Thyroid gland (tissue), 4 donors: Measurements from ENCODE around the gene PGM2. TPM values are rescaled to one million over a fixed set of nuclear protein-coding genes. Genes with fewer than 3 reads are reported as not detected.
A peak's percentile ranks its signal among the peaks of the same experiment; 100 is the strongest.

Source experiments
- DNase-seq, 2 donors: peaks; one replicate each; pipeline ENCODE4 v3.0.0-alpha.2; 2019
- H3K27ac ChIP-seq, 3 donors: fragments of 200-600 bp; sonication (generic); 1 replicate in 2 of 3; 2 replicates in 1 of 3; pipeline ENCODE4 v1.5.1; 2016 to 2019; ENCODE audit warnings: mild to moderate bottlenecking in 1 of 3, moderate library complexity in 1 of 3
- H3K27me3 ChIP-seq: fragments of 200-600 bp; sonication (generic); one replicate; pipeline ENCODE4 v1.5.1; 2019
- H3K36me3 ChIP-seq, 2 donors: fragments of 200-600 bp; sonication (generic); one replicate each; pipeline ENCODE4 v1.5.1; 2016 to 2019
- H3K4me1 ChIP-seq, 2 donors: fragments of 200-600 bp; sonication (generic); one replicate each; pipeline ENCODE4 v1.5.1; 2017 to 2019
- H3K4me3 ChIP-seq, 3 donors: fragments of 200-600 bp; sonication (generic); replicated peaks in 1 of 3; 1 replicate in 2 of 3; 2 replicates in 1 of 3; pipeline ENCODE4 v1.5.1; 2016; ENCODE audit warnings: mild to moderate bottlenecking in 1 of 3
- H3K9me3 ChIP-seq: fragments of 200-600 bp; sonication (generic); one replicate; pipeline ENCODE4 v1.5.1; 2017
- POLR2A ChIP-seq, 2 donors: fragments of 450-650 bp; IDR thresholded peaks; one replicate each; pipeline ENCODE4 v1.6.1; 2017; ENCODE audit warnings: antibody characterized with exemption in 2 of 2, mild to moderate bottlenecking in 2 of 2, moderate library complexity in 1 of 2
- WGBS, 2 donors: methylation state at CpG; one replicate each; pipeline ENCODE4 v1.1.5; 2017; 5-methylcytosine and 5-hydroxymethylcytosine counted together
- intact Hi-C: fragments of 100-400 bp; cut with DNase I; formaldehyde crosslinking; loops from one replicate; pipeline ENCODE4 v1.15.1; 2023
- total RNA-seq, 4 donors: library from RNA; depleted of rRNA; stranded (reverse); fragments of >200 nt; gene quantifications; one replicate each; pipeline ENCODE4 v1.2.3, GENCODE V29; 2016
- TF ChIP-seq, protein P1 (sequence below), 6 experiments: fragments of 200-600 bp in 3 of 6; fragments of 450-650 bp in 3 of 6; sonication (generic) in 3 of 6; IDR thresholded peaks; one replicate each; pipeline ENCODE4 v1.5.1; 2016 to 2019; ENCODE audit warnings: antibody characterized with exemption in 6 of 6, mild to moderate bottlenecking in 2 of 6, inconsistent platforms in 1 of 6, moderate library complexity in 1 of 6

PGM2 gene
- total RNA-seq, 4 donors from 2014 or later, result 25.1 to 30.4 (median 25.5) TPM

DNA sequence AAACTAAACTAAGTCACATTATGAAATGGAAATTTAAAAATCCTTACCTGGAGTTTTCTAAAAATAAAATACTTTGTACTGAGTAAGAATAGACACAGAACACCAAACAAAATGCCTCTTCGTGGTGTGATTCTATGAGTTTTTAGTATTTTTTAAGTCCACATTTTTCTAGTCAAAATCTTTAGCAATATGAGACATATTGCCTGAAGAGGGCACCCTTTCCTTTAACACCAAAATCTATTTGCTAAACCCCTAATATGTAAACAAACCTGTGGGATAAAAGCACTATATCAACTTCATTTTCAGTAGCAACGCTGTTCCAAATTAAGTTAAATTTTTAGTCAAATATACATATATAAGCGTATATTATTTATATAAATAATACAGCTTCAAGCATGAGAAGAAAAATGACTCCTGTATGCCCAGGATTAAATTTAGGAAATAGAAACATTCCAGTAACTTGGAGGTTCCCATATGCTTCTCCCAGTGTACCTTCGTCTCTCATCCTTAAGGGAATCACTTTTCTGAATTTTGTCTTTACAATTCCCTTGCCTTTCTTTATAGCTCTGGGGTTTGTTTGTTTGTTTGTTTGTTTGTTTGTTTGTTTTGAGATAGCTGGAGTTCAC is 23.0 kb upstream of the PGM2 start:
- Histone ChIP-seq H3K4me3 (no peak overlapping the region), H3K27me3 (no peaks in the 10 kb centered on the region), H3K27ac (no peak overlapping the region), H3K36me3 (no peaks in the 10 kb centered on the region), H3K4me1 (no peaks in the 10 kb centered on the region), H3K9me3 (no peaks in the 10 kb centered on the region)
- WGBS, 2 donors, result 32 to 33% methylated on average over 4 of the region's 4 CpGs
- DNase-seq, result no peak
- TF ChIP-seq, protein P1, sequence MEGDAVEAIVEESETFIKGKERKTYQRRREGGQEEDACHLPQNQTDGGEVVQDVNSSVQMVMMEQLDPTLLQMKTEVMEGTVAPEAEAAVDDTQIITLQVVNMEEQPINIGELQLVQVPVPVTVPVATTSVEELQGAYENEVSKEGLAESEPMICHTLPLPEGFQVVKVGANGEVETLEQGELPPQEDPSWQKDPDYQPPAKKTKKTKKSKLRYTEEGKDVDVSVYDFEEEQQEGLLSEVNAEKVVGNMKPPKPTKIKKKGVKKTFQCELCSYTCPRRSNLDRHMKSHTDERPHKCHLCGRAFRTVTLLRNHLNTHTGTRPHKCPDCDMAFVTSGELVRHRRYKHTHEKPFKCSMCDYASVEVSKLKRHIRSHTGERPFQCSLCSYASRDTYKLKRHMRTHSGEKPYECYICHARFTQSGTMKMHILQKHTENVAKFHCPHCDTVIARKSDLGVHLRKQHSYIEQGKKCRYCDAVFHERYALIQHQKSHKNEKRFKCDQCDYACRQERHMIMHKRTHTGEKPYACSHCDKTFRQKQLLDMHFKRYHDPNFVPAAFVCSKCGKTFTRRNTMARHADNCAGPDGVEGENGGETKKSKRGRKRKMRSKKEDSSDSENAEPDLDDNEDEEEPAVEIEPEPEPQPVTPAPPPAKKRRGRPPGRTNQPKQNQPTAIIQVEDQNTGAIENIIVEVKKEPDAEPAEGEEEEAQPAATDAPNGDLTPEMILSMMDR (IDR thresholded peaks at IDR 0.05), result peak; percentile 9 to 71 (median 50)
- TF ChIP-seq POLR2A (IDR thresholded peaks at IDR 0.05), result no peak
- intact Hi-C loops, result loop anchor here (5.0 to 10.0 kb wide), 2 partner anchors 91 to 234 kb away; partner anchors contain the start of gene TBC1D1

DNA sequence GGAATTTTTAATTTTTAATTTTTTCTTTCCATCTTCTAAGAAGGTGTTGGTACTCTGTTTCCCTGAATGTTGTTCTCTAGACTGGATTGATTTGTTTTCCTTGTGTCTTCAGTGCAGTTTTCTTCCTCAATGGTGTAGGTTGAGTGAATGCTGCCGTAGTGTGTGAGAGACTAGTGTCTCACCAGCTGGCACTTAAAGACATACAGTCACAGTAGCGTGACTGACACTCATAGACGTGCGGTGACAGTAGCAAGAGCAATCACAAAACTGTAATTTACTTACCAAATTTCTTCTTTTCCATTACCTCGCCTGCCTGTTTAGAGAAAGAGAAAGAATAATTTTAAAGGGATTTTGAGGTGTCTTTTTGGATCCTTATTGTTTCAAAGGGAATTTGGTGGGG is 21.4 kb upstream of the PGM2 start:
- Histone ChIP-seq H3K27ac (no peak overlapping the region), H3K27me3 (no peaks in the 10 kb centered on the region), H3K4me1 (no peaks in the 10 kb centered on the region), H3K36me3 (no peaks in the 10 kb centered on the region), H3K9me3 (no peaks in the 10 kb centered on the region), H3K4me3 (no peak overlapping the region)
- intact Hi-C loops, result loop anchor here (10.0 kb wide), 1 partner anchor 90 kb away; the partner anchor contains the start of gene TBC1D1
- whole genome bisulfite sequencing, 2 donors, result 78 to 80% methylated on average over 5 of the region's 5 CpGs
- DNase-seq, result no peak
- no peak for TF ChIP-seq POLR2A (IDR thresholded peaks at IDR 0.05)
- TF ChIP-seq, protein P1 (IDR thresholded peaks at IDR 0.05), result no peak

DNA sequence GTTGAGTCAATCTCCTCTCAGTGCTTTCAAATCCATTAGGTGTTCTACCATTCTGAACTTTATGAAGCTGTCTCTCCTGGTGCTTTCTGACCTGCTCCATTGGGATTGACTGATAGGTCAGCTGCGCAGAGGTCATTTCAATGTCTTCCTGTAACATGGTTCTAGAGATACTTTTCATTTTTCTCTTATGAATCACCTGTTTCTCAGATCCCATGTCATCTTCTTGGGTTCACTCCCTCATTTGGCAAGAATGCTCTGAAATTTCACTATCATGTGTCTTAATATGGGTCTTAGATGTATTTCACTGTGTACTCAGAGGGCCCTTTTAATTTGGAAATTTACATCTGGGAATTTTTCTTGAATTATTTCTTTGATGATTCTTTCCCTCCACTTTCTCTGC is 13.8 kb upstream of the PGM2 start:
- no peaks in the 10 kb centered on the region for H3K36me3 ChIP-seq
- no peaks in the 10 kb centered on the region for H3K27me3 ChIP-seq
- TF ChIP-seq POLR2A (IDR thresholded peaks at IDR 0.05), result no peak
- TF ChIP-seq, protein P1 (IDR thresholded peaks at IDR 0.05), result no peak
- WGBS, 2 donors, result 98 to 100% methylated on average over 1 of the region's 1 CpG
- H3K4me3 ChIP-seq, result no peak overlapping the region
- H3K9me3 ChIP-seq, result no peaks in the 10 kb centered on the region
- intact Hi-C loops, result loop anchor here (5.0 kb wide), 1 partner anchor 220 kb away; no protein-coding TSS in a partner anchor
- no peaks in the 10 kb centered on the region for H3K4me1 ChIP-seq
- no peak overlapping the region for H3K27ac ChIP-seq
- DNase-seq, result no peak

DNA sequence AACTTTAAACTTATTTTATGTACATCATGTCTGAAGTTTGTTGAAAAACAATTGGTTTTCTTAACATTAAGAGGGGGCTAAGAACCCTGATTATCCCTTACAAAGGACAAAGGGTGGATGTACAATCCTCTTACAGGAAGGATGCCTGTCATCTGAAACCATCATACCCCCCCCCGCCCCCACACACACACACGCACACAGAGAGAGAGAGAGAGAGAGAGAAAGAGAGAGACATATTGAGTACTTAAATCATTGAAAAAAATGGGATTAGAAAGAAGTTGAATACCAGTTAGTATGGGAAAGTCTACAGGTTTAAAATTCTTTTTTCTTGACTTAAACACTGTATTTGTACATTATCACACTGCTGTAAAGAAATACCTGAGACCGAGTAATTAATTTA is 10.9 kb upstream of the PGM2 start:
- 58 to 65% methylated on average over 3 of the region's 3 CpGs for WGBS, 2 donors
- Histone ChIP-seq H3K27me3 (no peaks in the 10 kb centered on the region), H3K36me3 (no peaks in the 10 kb centered on the region), H3K4me3 (no peak overlapping the region), H3K4me1 (no peaks in the 10 kb centered on the region), H3K27ac (no peak overlapping the region), H3K9me3 (no peaks in the 10 kb centered on the region)
- no peak for DNase-seq
- intact Hi-C loops, result no loop called here
- TF ChIP-seq POLR2A (IDR thresholded peaks at IDR 0.05), result no peak
- TF ChIP-seq, protein P1 (IDR thresholded peaks at IDR 0.05), result no peak

DNA sequence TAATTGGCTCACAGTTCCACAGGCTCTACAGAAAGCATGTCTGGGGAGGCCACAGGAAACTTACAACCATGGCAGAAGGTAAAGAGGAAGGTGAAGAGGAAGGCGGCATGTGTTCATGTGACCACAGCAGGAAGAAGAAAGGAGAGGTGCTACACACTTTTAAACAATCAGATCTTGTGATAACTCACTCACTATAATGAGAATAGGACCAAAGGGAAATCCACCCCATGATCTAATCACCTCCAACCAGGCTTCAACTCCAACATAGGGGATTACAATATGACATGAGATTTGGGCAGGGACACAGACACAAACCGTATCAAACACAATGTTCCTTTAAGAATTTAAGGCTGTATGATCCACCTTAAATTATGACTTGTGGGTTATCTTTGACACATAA is 10.5 kb upstream of the PGM2 start:
- Histone ChIP-seq H3K4me3 (no peak overlapping the region), H3K36me3 (no peaks in the 10 kb centered on the region), H3K9me3 (no peaks in the 10 kb centered on the region), H3K27ac (no peak overlapping the region), H3K4me1 (no peaks in the 10 kb centered on the region), H3K27me3 (no peaks in the 10 kb centered on the region)
- DNase-seq, result no peak
- 60 to 68% methylated on average over 2 of the region's 2 CpGs for WGBS, 2 donors
- intact Hi-C loops, result no loop called here
- TF ChIP-seq, protein P1 (IDR thresholded peaks at IDR 0.05), result no peak
- no peak for TF ChIP-seq POLR2A (IDR thresholded peaks at IDR 0.05)
